SK-MEL-5 (cell line): ENCODE measurements around the gene PLCL2. TPM values are rescaled to one million over a fixed set of nuclear protein-coding genes. Genes with fewer than 3 reads are reported as not detected.
"Not testable (repeated sequence)": the region's sequence is repeated elsewhere in the genome, so short reads cannot be mapped to it uniquely, and the experiment has no call there.

ENCODE experiments used
- DNase-seq: peaks from one replicate; pipeline ENCODE4 v3.0.0-alpha.2; 2016; ENCODE audit warnings: low read depth, low spot score
- in situ Hi-C: cut with HindIII; loops from 2 replicates; pipeline ENCODE4 v1.10.0; 2016; ENCODE audit warnings: low sequenced_read_pairs, high pct_unique_total_duplicates, low pct_unique_long_range_greater_than_20kb
- total RNA-seq: library from RNA; depleted of rRNA; stranded (reverse); fragments of >200 nt; shearing (Covaris generic); gene quantifications from 2 replicates; pipeline ENCODE4 v1.2.3, GENCODE V29; 2014

PLCL2 gene
- total RNA-seq, 1 experiment from 2014 or later, result 4.4 TPM

DNA sequence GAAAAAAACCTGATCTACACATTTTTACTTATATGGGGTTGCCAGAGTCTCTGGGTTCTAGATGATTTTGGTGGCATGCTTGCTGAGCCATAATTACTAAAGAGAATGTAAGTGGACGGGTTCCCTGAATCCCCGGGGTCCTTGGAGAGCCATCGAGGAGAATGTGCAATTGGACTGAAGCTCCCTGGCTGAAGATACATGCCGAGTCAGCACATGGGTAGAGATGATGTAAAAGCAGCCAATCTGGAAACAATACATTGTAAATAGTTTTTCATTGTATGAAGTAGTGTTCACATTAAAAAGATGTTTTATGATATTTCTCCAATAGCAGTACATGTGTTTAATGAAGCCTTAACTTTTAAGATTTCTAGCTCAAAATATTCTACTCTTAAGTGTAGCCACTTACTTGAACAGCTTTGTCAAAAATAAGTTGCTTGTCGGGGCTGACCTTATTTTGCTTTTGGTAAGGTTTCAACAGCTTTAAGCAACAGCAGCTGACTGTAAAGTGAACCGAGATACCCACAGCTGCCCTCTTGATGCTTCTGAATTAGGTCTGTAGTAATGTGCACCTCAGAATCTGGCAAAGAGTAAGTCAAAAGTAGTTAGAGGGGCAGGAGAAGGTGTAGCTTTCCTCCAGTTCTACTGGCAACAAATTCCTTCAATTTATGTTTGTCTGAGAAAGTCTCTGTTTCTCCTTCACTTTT lies 205.7 kb downstream of the PLCL2 start:
- in situ Hi-C loops, result no loop called here
- no peak for DNase-seq

DNA sequence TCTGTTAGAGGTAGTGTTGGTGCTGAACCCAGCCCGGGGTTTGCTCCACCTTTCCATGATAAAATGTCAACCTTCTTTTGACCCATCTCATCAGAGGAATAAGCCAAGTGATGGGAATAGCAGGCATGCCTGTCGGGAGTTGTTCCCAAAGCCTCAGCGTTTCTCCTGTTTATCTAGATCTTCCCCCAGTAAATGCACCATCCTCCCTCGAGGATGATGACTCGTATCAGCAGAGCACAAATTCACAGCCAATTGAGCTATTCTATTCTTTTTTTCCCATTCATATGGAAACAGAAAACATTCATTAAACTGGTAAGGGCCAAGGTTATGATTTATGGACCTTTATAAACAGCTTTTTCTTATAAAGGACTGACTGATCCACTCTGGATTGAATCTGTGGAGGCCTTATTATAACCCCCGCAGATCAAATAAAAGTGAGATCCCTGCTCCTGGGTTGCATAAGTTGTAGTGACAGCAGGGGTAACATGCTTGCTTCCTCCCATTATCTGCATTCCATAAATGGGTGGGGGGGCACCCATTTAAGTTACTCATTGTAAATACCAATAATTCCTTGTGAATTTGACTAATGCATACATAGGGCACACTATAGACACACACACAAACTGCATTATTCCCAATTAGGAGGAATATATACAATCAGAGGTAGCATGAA lies 207.3 kb downstream of the PLCL2 start:
- no peak for DNase-seq
- in situ Hi-C loops, result no loop called here

DNA sequence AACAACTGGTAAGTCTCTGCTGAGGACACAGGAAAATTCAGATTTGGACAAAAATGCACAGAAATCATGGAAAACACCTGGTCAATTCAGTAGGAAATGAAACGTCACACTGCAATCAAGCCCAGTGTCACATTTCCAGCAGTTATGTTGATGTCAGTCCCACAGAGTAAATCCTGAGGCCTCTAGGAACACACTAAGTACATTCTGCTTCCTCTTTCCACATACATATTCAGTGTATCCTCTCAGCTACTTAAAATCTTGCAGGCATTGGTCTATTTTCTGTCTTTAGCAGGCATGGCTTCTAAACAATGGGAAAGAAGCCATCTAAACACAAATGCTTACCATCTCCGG lies 207.8 kb downstream of the PLCL2 start:
- DNase-seq, result no peak
- in situ Hi-C loops, result no loop called here

DNA sequence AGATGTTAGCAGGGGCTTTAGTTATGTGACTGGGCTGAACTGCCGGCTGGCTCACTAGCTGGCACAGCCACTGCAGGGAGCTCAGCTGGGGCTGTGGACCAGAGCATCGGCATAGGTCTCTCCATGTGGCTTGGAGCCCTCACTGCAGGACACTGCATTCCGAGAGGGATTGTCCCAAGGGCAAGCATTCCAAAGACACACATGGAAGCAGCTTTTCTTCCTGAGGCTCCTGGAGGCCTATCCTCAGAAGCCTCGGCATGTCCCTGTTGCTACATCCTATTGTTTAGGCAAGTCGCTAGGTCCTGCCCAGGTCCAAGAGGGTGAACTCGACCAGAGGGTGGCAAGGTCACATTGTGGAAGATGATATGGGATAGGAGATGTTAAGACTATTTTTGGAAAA lies 209.8 kb downstream of the PLCL2 start:
- no peak for DNase-seq
- in situ Hi-C loops, result no loop called here

GRCh38 chr3:17103579-17103978 lies 218.8 kb downstream of the PLCL2 start:
- in situ Hi-C loops, result no loop called here
- DNase-seq, result no peak

DNA sequence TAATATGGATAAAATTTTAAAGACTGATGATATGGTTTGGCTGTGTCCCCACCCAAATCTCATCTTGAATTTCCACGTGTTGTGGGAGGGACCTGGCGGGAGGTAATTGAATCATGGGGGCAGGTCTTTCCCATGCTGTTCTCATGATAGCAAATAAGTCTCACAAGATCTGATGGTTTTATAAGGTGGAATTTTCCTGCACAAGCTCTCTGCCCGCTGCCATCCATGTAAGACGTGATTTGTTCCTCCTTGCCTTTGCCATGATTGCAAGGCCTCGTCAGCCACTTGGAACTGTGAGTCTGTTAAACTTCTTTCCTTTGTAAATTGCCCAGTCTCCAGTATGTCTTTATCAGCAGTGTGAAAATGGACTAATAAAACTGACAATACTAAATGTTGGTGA lies 222.0 kb downstream of the PLCL2 start:
- DNase-seq, in situ Hi-C loops: not testable (repeated sequence)

DNA sequence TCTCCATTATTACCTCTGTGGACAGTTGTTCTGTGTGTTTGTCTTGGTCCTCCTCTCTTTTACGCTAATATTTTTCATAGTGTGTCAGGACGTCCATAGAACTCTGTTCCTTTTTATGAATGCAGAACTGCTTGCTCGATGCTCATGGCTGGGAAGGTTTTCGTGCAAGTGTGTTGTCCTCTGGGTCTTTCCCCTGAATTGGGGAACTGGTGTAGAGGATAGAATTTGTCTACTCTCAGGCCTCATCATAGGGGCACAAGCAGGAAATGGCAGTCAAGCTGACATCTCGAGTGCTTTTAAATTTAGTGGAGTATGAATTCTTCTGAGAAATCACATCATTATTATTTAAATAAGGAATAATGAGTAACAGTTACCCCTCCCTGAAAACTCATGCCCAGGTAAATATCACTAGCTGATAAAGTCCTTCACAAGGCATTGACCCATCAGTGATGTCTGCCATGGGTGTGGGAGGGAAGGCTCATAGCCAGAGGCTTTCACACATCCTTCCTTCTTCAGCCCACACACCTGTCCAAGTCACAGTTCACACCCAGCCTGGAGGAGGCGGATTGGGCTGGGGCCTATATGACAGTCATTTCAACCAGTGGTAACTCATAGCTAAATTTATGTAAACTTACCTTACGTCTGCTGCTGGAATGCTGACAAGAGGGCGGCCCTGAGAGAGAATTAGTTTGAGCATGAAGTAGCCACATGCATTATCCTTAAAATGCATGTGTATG lies 226.1 kb downstream of the PLCL2 start:
- in situ Hi-C loops, result no loop called here

GRCh38 chr3:17111586-17111985 lies 226.8 kb downstream of the PLCL2 start:
- no peak for DNase-seq

More for the DNA sequence above, 226.1 kb downstream of the PLCL2 start:
- DNase-seq, result no peak

GRCh38 chr3:17115186-17115585 lies 230.4 kb downstream of the PLCL2 start:
- in situ Hi-C loops, result no loop called here
- DNase-seq, result no peak

More at GRCh38 chr3:17111586-17111985, 226.8 kb downstream of the PLCL2 start:
- in situ Hi-C loops, result no loop called here

- in situ Hi-C loops, result no loop called here
- DNase-seq, result no peak
Measured at GRCh38 chr3:17116007-17116600, 231.3 kb downstream of the PLCL2 start.

- in situ Hi-C loops, result no loop called here
- no peak for DNase-seq
Measured at GRCh38 chr3:17118771-17119170, 234.0 kb downstream of the PLCL2 start.

GRCh38 chr3:17119201-17120072 lies 234.7 kb downstream of the PLCL2 start:
- in situ Hi-C loops, result no loop called here
- DNase-seq, result no peak

GRCh38 chr3:17120115-17120514 lies 235.4 kb downstream of the PLCL2 start:
- in situ Hi-C loops, result no loop called here

GRCh38 chr3:17121336-17121735 lies 236.6 kb downstream of the PLCL2 start:
- no peak for DNase-seq
- in situ Hi-C loops, result no loop called here

More at GRCh38 chr3:17120115-17120514, 235.4 kb downstream of the PLCL2 start:
- DNase-seq, result no peak

- in situ Hi-C loops, result no loop called here
- DNase-seq, result no peak
Measured at GRCh38 chr3:17122758-17123157, 238.0 kb downstream of the PLCL2 start.

DNA sequence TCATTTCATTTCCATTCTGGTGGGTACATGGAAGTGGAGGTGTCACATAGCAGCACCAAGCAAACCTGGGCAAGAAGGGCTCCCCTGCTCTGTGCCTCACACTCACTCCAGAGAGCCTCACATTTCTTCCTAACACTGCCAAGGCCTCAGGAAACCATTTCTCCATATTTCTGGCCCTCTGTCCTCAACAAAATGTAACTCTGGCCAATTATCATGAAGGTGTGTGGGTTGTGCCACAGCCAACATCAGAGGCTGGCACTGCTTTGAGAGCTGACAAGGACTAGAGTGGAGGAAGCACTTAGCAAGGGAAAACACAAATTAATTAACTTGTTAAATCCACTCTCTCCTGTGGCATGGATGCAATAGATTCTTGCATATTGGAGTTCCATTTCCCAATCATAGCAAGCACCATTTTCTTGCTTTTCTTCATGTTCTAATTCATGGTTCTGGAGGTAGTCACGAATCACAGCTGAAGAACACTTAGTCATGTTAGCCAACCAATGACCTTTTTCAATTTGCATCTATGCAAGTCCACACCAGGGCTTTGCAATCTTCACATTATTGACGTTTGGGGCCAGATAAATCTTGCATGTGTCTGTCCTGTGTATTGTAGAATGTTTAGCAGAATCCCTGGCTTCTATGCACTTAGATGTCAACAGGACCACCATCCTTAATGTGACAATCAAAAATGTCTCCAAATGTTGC lies 241.1 kb downstream of the PLCL2 start:
- in situ Hi-C loops, result no loop called here
- DNase-seq, result no peak

DNA sequence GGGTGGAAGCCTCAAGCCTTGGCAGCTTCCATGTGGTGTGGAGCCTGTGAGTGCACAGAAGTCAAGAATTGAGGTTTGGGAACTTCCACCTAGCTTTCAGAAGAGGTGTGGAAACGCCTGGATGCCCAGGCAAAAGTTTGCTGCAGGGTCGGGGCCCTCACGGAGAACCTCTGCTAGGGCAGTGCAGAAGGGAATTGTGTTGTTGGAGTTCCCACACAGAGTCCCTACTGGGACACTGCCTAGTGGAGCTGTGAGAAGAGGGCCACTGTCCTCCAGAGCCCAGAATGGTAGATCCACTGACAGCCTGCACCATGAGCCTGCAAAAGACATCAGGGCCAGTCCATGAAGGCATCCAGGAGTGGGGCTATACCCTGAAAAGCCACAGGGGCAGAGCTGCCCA lies 243.9 kb downstream of the PLCL2 start:
- in situ Hi-C loops, DNase-seq: not testable (repeated sequence)
